ENCODE measurements around the gene PITRM1. TPM values are rescaled to one million over a fixed set of nuclear protein-coding genes. Genes with fewer than 3 reads are reported as not detected.

Gene PITRM1
- total RNA-seq, 4 donors from 2014 or later = 78.6 to 102 (median 87.0) TPM

DNA sequence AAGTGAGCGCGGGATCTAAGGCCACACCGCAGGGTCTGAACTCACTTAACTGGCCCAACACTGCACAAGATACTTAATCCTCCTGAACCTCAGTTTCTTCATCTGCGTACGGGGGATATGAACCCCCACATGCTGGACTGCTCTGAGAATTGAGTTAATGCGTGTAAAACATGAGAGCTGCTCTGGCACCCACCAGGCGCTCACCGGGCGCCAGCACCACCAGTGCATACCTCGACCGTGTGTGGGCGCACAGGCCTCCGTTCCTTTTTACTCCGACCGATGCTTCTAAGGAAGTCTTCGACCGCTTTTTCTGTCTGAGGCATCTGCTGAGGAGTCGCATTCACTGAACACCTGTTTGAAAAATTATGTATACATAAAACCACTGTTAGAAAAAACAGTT is 27.2 kb downstream of the PITRM1 start:
- Histone ChIP-seq H3K36me3 (peaks cover 0 to 98% of the 10 kb centered on the region in 2 donors), H3K9me3 (no peaks in the 10 kb centered on the region), H3K4me3 (no peak overlapping the region), H3K4me1 (peaks cover 0 to 21% (median 0%) of the 10 kb centered on the region in 3 donors), H3K27ac (no peak overlapping the region), H3K27me3 (no peaks in the 10 kb centered on the region)
- ATAC-seq = no peak
- TF ChIP-seq, protein P1, sequence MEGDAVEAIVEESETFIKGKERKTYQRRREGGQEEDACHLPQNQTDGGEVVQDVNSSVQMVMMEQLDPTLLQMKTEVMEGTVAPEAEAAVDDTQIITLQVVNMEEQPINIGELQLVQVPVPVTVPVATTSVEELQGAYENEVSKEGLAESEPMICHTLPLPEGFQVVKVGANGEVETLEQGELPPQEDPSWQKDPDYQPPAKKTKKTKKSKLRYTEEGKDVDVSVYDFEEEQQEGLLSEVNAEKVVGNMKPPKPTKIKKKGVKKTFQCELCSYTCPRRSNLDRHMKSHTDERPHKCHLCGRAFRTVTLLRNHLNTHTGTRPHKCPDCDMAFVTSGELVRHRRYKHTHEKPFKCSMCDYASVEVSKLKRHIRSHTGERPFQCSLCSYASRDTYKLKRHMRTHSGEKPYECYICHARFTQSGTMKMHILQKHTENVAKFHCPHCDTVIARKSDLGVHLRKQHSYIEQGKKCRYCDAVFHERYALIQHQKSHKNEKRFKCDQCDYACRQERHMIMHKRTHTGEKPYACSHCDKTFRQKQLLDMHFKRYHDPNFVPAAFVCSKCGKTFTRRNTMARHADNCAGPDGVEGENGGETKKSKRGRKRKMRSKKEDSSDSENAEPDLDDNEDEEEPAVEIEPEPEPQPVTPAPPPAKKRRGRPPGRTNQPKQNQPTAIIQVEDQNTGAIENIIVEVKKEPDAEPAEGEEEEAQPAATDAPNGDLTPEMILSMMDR (IDR thresholded peaks at IDR 0.05) = no peak
- TF ChIP-seq EP300 (IDR thresholded peaks at IDR 0.05) (no peak), POLR2AphosphoS5 (IDR thresholded peaks at IDR 0.05) (no peak), POLR2A (IDR thresholded peaks at IDR 0.05) (no peak)
- 89 to 92% methylated on average over 10 to 15 of the region's 18 CpGs for WGBS, 2 donors (ENCODE audit: low coverage in 1 of 2)

DNA sequence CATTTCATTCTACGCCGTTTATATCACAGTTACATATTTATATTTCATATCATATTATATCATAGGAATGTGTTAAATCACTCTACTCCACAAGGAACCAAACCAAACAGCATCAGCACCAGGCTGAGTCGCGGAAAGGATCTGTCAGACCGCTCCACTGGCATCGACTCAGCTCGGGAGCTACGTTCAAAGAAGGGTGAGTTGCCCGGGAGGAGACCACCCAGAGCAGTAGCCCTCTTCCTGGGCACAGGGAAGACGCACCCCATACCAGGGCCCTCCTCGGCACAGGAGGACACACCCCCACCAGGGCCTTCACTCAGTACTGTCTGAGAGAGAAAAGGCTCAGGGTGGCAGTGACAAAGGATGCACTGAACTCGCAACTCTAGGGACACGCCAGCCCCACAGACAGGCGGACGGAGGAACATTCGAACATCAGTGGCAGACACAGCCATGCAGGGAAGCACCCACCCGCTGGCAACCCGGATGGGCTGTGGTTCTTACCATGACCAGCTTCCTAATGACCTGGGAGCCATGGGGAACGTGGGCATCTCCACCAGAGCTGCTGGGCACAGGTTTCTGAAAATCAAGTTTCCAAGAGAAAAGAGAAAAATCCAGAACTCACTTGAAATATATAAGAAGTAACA is 28.7 kb downstream of the PITRM1 start:
- Histone ChIP-seq H3K27me3 (no peaks in the 10 kb centered on the region), H3K36me3 (peaks cover 0 to 98% of the 10 kb centered on the region in 2 donors), H3K4me3 (no peak overlapping the region), H3K27ac (no peak overlapping the region), H3K4me1 (peaks cover 0 to 34% (median 3%) of the 10 kb centered on the region in 3 donors), H3K9me3 (no peaks in the 10 kb centered on the region)
- TF ChIP-seq POLR2AphosphoS5 (IDR thresholded peaks at IDR 0.05) (no peak), POLR2A (IDR thresholded peaks at IDR 0.05) (no peak), EP300 (IDR thresholded peaks at IDR 0.05) (no peak)
- TF ChIP-seq, protein P1 (IDR thresholded peaks at IDR 0.05) = no peak
- WGBS, 2 donors (ENCODE audit: low coverage in 1 of 2) = 90 to 93% methylated on average over 13 of the region's 19 CpGs
- ATAC-seq = no peak

DNA sequence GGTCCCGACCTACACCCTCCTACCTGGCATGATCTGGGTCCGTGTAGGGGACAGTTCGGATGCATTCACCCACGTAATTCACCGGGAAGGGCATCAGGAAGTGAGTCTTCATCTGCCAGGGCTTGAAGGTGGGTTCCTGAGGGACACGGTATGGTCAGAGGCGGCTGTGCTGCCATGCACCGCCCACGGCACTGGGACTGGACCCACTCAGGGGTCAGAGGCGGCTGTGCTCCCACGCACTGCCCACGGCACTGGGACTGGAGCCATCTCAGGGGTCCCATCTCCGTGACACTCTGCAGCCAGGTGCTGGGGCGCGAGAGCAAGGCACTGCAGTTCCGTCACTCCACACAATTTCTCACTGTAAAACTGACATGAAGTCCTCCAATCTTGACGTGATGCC is 29.2 kb downstream of the PITRM1 start:
- Histone ChIP-seq H3K36me3 (peaks cover 0 to 98% of the 10 kb centered on the region in 2 donors), H3K4me3 (no peak overlapping the region), H3K9me3 (no peaks in the 10 kb centered on the region), H3K27ac (no peak overlapping the region), H3K4me1 (peaks cover 0 to 38% (median 3%) of the 10 kb centered on the region in 3 donors), H3K27me3 (no peaks in the 10 kb centered on the region)
- WGBS, 2 donors (ENCODE audit: low coverage in 1 of 2) = 89 to 96% methylated on average over 4 to 10 of the region's 17 CpGs
- ATAC-seq = no peak
- TF ChIP-seq POLR2A (IDR thresholded peaks at IDR 0.05) (no peak), EP300 (IDR thresholded peaks at IDR 0.05) (no peak)

DNA sequence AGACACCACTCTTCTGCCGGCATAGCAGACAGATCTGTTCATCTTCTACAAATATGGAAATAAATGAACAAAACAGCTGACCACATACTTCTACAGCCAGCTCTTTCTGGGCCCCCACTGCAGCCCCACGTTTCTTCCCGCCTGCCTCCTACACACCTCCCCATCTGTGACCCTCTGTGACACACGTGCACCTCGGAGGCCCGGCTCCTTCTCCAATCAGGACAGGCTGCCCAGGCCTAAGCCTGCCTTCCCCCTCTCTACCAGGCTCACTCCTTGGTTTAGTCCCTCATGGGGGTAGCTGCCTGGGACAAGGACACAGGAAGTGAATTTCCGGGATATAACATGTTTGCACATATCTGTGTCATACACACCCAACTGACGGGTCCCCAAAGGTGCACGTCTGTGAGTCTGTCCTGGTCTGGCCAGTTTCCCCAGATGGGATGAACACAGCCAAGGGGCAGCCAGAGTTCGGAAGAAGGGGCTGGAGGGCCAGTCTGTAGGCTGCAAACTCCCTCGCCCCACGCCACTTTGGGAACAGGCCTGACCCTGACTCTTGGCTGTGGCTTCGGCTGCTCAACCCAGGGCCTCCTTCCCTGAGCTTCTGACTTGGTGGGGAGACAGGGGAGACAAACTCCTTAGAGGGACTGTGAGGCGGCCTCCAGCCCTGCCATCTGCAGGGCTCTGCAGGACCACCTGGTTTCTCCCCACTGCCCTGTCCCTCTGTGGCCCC is 30.3 kb downstream of the PITRM1 start:
- Histone ChIP-seq H3K9me3 (no peaks in the 10 kb centered on the region), H3K27ac (peak overlapping the region in 2 of 4 donors; percentile 74 to 80), H3K36me3 (peaks cover 0 to 98% of the 10 kb centered on the region in 2 donors), H3K27me3 (no peaks in the 10 kb centered on the region), H3K4me1 (peaks cover 0 to 45% (median 3%) of the 10 kb centered on the region in 3 donors), H3K4me3 (no peak overlapping the region)
- TF ChIP-seq, protein P1 (IDR thresholded peaks at IDR 0.05) = no peak
- no peak for TF ChIP-seq POLR2A (IDR thresholded peaks at IDR 0.05)
- TF ChIP-seq POLR2AphosphoS5 (IDR thresholded peaks at IDR 0.05) = no peak
- TF ChIP-seq EP300 (IDR thresholded peaks at IDR 0.05) = no peak
- WGBS, 2 donors (ENCODE audit: low coverage in 1 of 2) = 71 to 75% methylated on average over 2 to 9 of the region's 14 CpGs
- no peak for ATAC-seq

DNA sequence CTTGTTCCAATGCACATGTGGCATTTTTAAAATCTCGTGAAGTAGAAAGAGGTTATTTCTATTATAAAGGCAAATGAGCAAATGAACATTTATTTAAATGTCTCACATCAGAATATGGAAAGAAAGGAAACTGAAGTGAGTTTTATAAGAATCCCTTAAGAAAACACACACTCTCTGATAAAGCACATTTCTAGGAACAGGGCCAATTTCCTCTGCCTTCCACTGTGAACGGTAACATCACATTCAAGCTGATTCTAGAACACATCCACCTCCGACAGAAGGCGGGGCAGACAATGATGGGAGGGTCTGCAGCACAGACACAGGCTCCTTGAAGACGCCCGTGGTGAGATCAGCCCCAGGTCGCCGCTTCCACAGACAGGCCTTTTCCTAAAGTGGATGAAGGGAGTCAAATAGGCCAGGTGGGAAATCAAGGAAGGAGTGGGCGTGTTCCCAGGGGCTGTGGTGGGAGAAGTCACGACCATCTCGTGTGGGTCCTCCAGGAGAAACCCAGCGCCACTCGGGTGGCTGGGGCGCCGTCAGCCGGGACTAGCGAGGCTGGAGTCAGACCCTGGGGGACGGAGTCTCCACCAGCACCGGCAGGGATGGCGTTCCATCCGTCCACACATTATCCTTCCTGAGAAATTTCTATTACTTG is 31.1 kb downstream of the PITRM1 start:
- Histone ChIP-seq H3K9me3 (no peaks in the 10 kb centered on the region), H3K4me3 (no peak overlapping the region), H3K27ac (peak overlapping the region in 3 of 4 donors; percentile 41 to 80 (median 74)), H3K27me3 (no peaks in the 10 kb centered on the region), H3K36me3 (peaks cover 0 to 98% of the 10 kb centered on the region in 2 donors), H3K4me1 (peaks cover 0 to 53% (median 3%) of the 10 kb centered on the region in 3 donors)
- TF ChIP-seq POLR2A (IDR thresholded peaks at IDR 0.05) = no peak
- ATAC-seq = no peak
- 73 to 76% methylated on average over 5 to 14 of the region's 21 CpGs for WGBS, 2 donors (ENCODE audit: low coverage in 1 of 2)

Measured in gastroesophageal sphincter (tissue), 4 donors.